ENCODE results near the gene GPR149. TPM values are rescaled to one million over a fixed set of nuclear protein-coding genes. Genes with fewer than 3 reads are reported as not detected.

Gene GPR149
- polyA plus RNA-seq, 1 donor (not counting 4 experiments of a cell fraction or from before 2014, with no cell fraction given): not detected

- Histone ChIP-seq H3K36me3 (ENCODE audit: control insufficient read depth in 2 of 2, extremely low read depth in 1 of 2, insufficient read depth in 2 of 2, low read length in 2 of 2) (no peaks in the 10 kb centered on the region), H3K27me3 (ENCODE audit: control insufficient read depth, extremely low read depth, insufficient read depth, low read length) (peaks cover 6% of the 10 kb centered on the region), H2AFZ (ENCODE audit: control insufficient read depth, low read length) (no peak overlapping the region), H3K9me1 (ENCODE audit: control insufficient read depth, extremely low read depth, insufficient read depth, low read length) (no peaks in the 10 kb centered on the region), H3K27ac (ENCODE audit: control insufficient read depth, insufficient read depth, low read length) (no peak overlapping the region), H3K4me2 (ENCODE audit: control insufficient read depth, extremely low read depth, insufficient read depth, low read depth, low read length) (no peak overlapping the region), H3K9ac (ENCODE audit: control insufficient read depth, extremely low read depth, insufficient read depth, low read length) (no peak overlapping the region), H3K4me1 (ENCODE audit: control insufficient read depth, extremely low read depth, insufficient read depth, low read length) (no peaks in the 10 kb centered on the region), H4K20me1 (ENCODE audit: control insufficient read depth, extremely low read depth, insufficient read depth, low read length) (no peaks in the 10 kb centered on the region), H3K79me2 (ENCODE audit: control insufficient read depth, insufficient read depth, low read length) (no peaks in the 10 kb centered on the region), H3K9me3 (ENCODE audit: control insufficient read depth, low read depth, low read length) (no peaks in the 10 kb centered on the region), H3K4me3 (ENCODE audit: control insufficient read depth in 2 of 3, extremely low read depth in 1 of 3, insufficient read depth in 2 of 3, low read depth in 1 of 3, low read length in 3 of 3) (no peak overlapping the region)
- DNase-seq (ENCODE audit: low read depth, low spot score): no peak
- FAIRE-seq: no peak
- dilution Hi-C loops (cut with MboI; ENCODE audit: extremely low pct_ligation_motif_present, low sequenced_read_pairs): no loop called here
- TF ChIP-seq CTCF (optimal IDR thresholded peaks at IDR 0.05 in 1 of 3, IDR thresholded peaks at IDR 0.05 in 1 of 3, conservative IDR thresholded peaks at IDR 0.05 in 1 of 3; ENCODE audit: extremely low read depth in 1 of 3, insufficient read depth in 2 of 3, low read length in 3 of 3) (no peak), EZH2 (IDR thresholded peaks at IDR 0.05; ENCODE audit: low read length) (no peak)
These were observed 7.3 kb downstream of the GPR149 start for GRCh38 chr3:154422694-154423093.

DNA sequence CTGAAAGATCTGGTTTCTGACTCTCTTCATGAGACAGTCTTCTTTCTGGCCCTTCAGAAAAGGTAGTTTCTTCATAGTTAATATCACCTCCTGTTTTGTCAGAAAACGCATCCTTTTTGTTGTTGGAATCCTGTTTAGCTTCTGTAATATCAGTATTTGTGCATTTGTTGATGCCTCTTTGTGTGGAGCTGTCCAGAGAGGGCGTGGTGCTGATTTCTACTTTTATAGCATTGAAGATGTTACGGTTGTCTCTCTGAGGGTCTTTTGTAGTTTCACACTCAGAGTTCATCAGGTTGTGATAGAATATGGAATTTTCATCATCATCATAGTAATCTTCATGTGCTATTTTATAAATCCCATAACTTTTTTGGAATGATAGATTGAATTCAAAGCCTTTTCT lies 8.9 kb downstream of the GPR149 start:
- Histone ChIP-seq H4K20me1 (ENCODE audit: control insufficient read depth, extremely low read depth, insufficient read depth, low read length) (no peaks in the 10 kb centered on the region), H3K4me2 (ENCODE audit: control insufficient read depth, extremely low read depth, insufficient read depth, low read depth, low read length) (no peak overlapping the region), H3K27me3 (ENCODE audit: control insufficient read depth, extremely low read depth, insufficient read depth, low read length) (no peaks in the 10 kb centered on the region), H2AFZ (ENCODE audit: control insufficient read depth, low read length) (no peak overlapping the region), H3K27ac (ENCODE audit: control insufficient read depth, insufficient read depth, low read length) (no peak overlapping the region), H3K4me1 (ENCODE audit: control insufficient read depth, extremely low read depth, insufficient read depth, low read length) (no peaks in the 10 kb centered on the region), H3K79me2 (ENCODE audit: control insufficient read depth, insufficient read depth, low read length) (no peaks in the 10 kb centered on the region), H3K9me3 (ENCODE audit: control insufficient read depth, low read depth, low read length) (no peaks in the 10 kb centered on the region), H3K36me3 (ENCODE audit: control insufficient read depth in 2 of 2, extremely low read depth in 1 of 2, insufficient read depth in 2 of 2, low read length in 2 of 2) (no peaks in the 10 kb centered on the region), H3K4me3 (ENCODE audit: control insufficient read depth in 2 of 3, extremely low read depth in 1 of 3, insufficient read depth in 2 of 3, low read depth in 1 of 3, low read length in 3 of 3) (no peak overlapping the region), H3K9ac (ENCODE audit: control insufficient read depth, extremely low read depth, insufficient read depth, low read length) (no peak overlapping the region), H3K9me1 (ENCODE audit: control insufficient read depth, extremely low read depth, insufficient read depth, low read length) (no peaks in the 10 kb centered on the region)
- DNase-seq (ENCODE audit: low read depth, low spot score) (no peak), FAIRE-seq (no peak)
- dilution Hi-C loops (cut with MboI; ENCODE audit: extremely low pct_ligation_motif_present, low sequenced_read_pairs): no loop called here
- TF ChIP-seq CTCF (optimal IDR thresholded peaks at IDR 0.05 in 1 of 3, IDR thresholded peaks at IDR 0.05 in 1 of 3, conservative IDR thresholded peaks at IDR 0.05 in 1 of 3; ENCODE audit: extremely low read depth in 1 of 3, insufficient read depth in 2 of 3, low read length in 3 of 3) (no peak), EZH2 (IDR thresholded peaks at IDR 0.05; ENCODE audit: low read length) (no peak)

All from keratinocyte (primary cell).